Ishikawa (cell line): ENCODE results near the gene SOCS3.

Source experiments
- EP300 ChIP-seq: IDR thresholded peaks from 2 replicates; pipeline ENCODE4 v1.6.1; 2012; ENCODE audit warnings: borderline replicate concordance
- FOXM1 ChIP-seq: IDR thresholded peaks from 2 replicates; pipeline ENCODE4 v1.6.1; 2012; ENCODE audit warnings: low read depth, borderline replicate concordance
- MAX ChIP-seq: IDR thresholded peaks from 2 replicates; pipeline ENCODE4 v1.6.1; 2012
- REST ChIP-seq: IDR thresholded peaks from 2 replicates; pipeline ENCODE4 v1.6.1; 2012; ENCODE audit warnings: low read depth, mild to moderate bottlenecking
- YY1 ChIP-seq: IDR thresholded peaks from 2 replicates; pipeline ENCODE4 v1.6.1; 2012; ENCODE audit warnings: low read depth

- TF ChIP-seq YY1 = no peak
- no peak for TF ChIP-seq MAX
- TF ChIP-seq FOXM1 = no peak
- no peak for TF ChIP-seq REST
- TF ChIP-seq EP300 = no peak
These were observed 3.7 kb downstream of the SOCS3 start for GRCh38 chr17:78356101-78356713.
